OCI-LY3 (cell line): ENCODE data around the gene N4BP2L2.
A peak's percentile ranks its signal among the peaks of the same experiment; 100 is the strongest.

ENCODE experiments used
- EZH2phosphoT487 ChIP-seq: fragments of 200-600 bp; shearing (Covaris generic); IDR thresholded peaks from 2 replicates; pipeline ENCODE4 v1.6.1; 2018; ENCODE audit warnings: antibody characterized with exemption, mixed run types, low read depth
- TF ChIP-seq, protein P1 (sequence below): fragments of 200-600, 300-600 bp; sonication (generic); IDR thresholded peaks from 2 replicates; pipeline ENCODE4 v1.5.1; 2014; ENCODE audit warnings: antibody characterized with exemption, low read length, low read depth

DNA sequence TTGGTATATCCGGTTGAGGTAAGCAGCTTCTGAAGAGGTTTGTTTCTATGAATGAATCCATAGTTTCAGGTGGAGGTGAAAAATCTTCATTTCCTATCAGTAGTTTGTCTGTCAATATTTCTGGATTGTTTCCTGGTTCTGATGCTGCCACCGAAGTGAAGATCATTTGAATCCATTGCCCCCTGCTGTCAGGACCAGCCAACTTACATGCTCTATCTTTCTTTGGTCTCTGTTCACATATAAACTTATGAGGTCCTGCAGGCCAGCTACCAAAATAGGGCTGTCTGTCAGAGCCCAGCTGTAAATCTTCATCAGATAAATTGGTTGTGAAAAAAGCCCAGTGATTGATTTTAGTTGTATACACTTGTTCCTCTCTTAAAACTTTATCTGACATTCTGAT lies 95.5 kb downstream of the N4BP2L2 start:
- TF ChIP-seq, protein P1, sequence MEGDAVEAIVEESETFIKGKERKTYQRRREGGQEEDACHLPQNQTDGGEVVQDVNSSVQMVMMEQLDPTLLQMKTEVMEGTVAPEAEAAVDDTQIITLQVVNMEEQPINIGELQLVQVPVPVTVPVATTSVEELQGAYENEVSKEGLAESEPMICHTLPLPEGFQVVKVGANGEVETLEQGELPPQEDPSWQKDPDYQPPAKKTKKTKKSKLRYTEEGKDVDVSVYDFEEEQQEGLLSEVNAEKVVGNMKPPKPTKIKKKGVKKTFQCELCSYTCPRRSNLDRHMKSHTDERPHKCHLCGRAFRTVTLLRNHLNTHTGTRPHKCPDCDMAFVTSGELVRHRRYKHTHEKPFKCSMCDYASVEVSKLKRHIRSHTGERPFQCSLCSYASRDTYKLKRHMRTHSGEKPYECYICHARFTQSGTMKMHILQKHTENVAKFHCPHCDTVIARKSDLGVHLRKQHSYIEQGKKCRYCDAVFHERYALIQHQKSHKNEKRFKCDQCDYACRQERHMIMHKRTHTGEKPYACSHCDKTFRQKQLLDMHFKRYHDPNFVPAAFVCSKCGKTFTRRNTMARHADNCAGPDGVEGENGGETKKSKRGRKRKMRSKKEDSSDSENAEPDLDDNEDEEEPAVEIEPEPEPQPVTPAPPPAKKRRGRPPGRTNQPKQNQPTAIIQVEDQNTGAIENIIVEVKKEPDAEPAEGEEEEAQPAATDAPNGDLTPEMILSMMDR = peak; percentile 80
- no peak for TF ChIP-seq EZH2phosphoT487
